Calu3 (cell line): ENCODE measurements around the gene MRO. TPM values are rescaled to one million over a fixed set of nuclear protein-coding genes. Genes with fewer than 3 reads are reported as not detected.

Experiments used
- BruUV-seq: library from RNA; stranded (reverse); fragments of 400-500 nt; replicated peaks from 2 replicates; lab custom pipeline; 2021; lab: Mats Ljungman, UMichigan
- CTCF ChIA-PET: fragments of 300-600 bp; sonication (Branson Sonifier 250); formaldehyde crosslinking; loops from one replicate; lab custom pipeline; 2022; ENCODE audit warnings: antibody characterized with exemption; lab: Charles Lee
- DNase-seq: peaks from one replicate; pipeline ENCODE4 v3.0.0; 2022
- H3K27ac Mint-ChIP-seq: one replicate; pipeline ENCODE4 v1.8.0; 2022; ENCODE audit warnings: mixed read lengths; ENCODE audit not compliant: unreplicated experiment
- H3K27me3 Mint-ChIP-seq: one replicate; pipeline ENCODE4 v1.8.0; 2022; ENCODE audit warnings: mixed read lengths; ENCODE audit not compliant: unreplicated experiment
- H3K36me3 Mint-ChIP-seq: one replicate; pipeline ENCODE4 v1.8.0; 2022; ENCODE audit warnings: mild to moderate bottlenecking, moderate library complexity, mixed read lengths; ENCODE audit not compliant: insufficient read depth, unreplicated experiment
- H3K4me1 Mint-ChIP-seq: one replicate; pipeline ENCODE4 v1.8.0; 2022; ENCODE audit warnings: mild to moderate bottlenecking, low read depth, mixed read lengths; ENCODE audit not compliant: unreplicated experiment
- H3K4me3 Mint-ChIP-seq: one replicate; pipeline ENCODE4 v1.8.0; 2022; ENCODE audit warnings: mild to moderate bottlenecking, low read depth, moderate library complexity, mixed read lengths; ENCODE audit not compliant: unreplicated experiment
- H3K9me3 Mint-ChIP-seq: one replicate; pipeline ENCODE4 v1.8.0; 2022; ENCODE audit warnings: low read depth, mixed read lengths; ENCODE audit not compliant: unreplicated experiment
- CTCF ChIP-seq: fragments of 200-600 bp; IDR thresholded peaks from one replicate; pipeline ENCODE4 v1.8.0; 2022; ENCODE audit warnings: antibody characterized with exemption; ENCODE audit not compliant: unreplicated experiment
- intact Hi-C: fragments of 100-400 bp; cut with micrococcal nuclease; formaldehyde crosslinking; loops from one replicate; pipeline ENCODE4 v1.10.0; 2022; ENCODE audit not compliant: unreplicated experiment
- total RNA-seq: library from RNA; stranded (reverse); gene quantifications from 2 replicates; pipeline ENCODE4 v1.2.3, GENCODE V29; 2022

Gene MRO
- total RNA-seq, 1 experiment from 2014 or later: not detected

- BruUV-seq: no TSS peak
- CTCF ChIA-PET: no interaction called here
These were observed 25.9 kb downstream of the MRO start for GRCh38 chr18:50793641-50794565.

GRCh38 chr18:50792885-50793284 is 26.9 kb downstream of the MRO start:
- CTCF ChIA-PET: no interaction called here
- BruUV-seq: no TSS peak
- Mint-ChIP-seq H3K27me3 (peaks cover 34% of the 10 kb centered on the region), H3K4me1 (peaks cover 28% of the 10 kb centered on the region), H3K36me3 (no peaks in the 10 kb centered on the region), H3K27ac (no peak overlapping the region), H3K9me3 (no peaks in the 10 kb centered on the region), H3K4me3 (no peak overlapping the region)
- TF ChIP-seq CTCF: no peak
- DNase-seq: no peak
- intact Hi-C loops: no loop called here

More at GRCh38 chr18:50793641-50794565, 25.9 kb downstream of the MRO start:
- Mint-ChIP-seq H3K27ac (no peak overlapping the region), H3K36me3 (no peaks in the 10 kb centered on the region), H3K4me3 (no peak overlapping the region), H3K27me3 (peaks cover 39% of the 10 kb centered on the region), H3K4me1 (peaks cover 31% of the 10 kb centered on the region), H3K9me3 (no peaks in the 10 kb centered on the region)
- TF ChIP-seq CTCF: no peak
- intact Hi-C loops: no loop called here
- DNase-seq: no peak

DNA sequence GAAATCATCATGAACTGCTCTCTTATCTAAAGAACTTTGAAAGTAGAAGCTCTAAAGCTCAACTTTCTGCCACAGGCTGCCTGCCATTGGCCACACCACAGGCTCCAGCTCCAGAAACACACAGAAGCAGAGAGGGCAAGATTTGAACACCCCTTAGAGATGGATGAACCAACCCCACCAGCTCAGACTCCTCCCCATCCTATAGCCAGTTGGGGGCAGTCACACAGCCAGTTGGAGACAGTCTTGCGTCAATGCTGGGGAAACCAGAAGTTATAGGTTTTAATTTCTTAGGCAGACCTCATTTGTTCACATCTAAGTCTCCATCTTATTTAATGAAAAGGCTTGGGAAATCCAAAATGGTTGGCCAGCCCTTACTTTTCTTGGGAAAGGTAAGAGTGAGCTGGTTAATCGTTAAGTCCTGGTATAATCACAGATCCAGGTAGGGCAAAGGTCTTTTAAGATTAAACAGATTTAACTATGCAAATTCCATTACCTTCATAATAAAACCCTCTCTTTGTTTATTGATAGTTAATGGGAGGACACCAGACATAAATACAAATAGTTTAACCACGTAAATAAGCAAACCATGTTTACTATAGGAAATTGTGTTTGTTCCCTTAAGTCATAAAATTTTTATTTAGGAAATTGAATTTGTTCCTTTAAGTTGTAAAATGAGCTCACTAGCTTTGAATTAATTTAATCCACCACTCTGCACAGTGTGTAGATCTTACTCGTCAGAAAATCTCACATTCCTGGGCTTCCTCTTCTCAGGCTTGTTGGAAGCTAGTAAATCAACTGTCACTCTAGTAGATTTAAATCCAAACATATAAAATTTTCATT is 28.0 kb downstream of the MRO start:
- no peaks in the 10 kb centered on the region for H3K9me3 Mint-ChIP-seq
- no peak for DNase-seq
- H3K36me3 Mint-ChIP-seq: no peaks in the 10 kb centered on the region
- H3K27ac Mint-ChIP-seq: no peak overlapping the region
- intact Hi-C loops: no loop called here
- BruUV-seq: no TSS peak
- peaks cover 23% of the 10 kb centered on the region for H3K27me3 Mint-ChIP-seq
- no peak overlapping the region for H3K4me3 Mint-ChIP-seq
- CTCF ChIA-PET: no interaction called here
- peaks cover 17% of the 10 kb centered on the region for H3K4me1 Mint-ChIP-seq
- no peak for TF ChIP-seq CTCF

- BruUV-seq: no TSS peak
- CTCF ChIA-PET: no interaction called here
- Mint-ChIP-seq H3K27ac (no peak overlapping the region), H3K9me3 (no peaks in the 10 kb centered on the region), H3K4me1 (peaks cover 9% of the 10 kb centered on the region), H3K27me3 (peaks cover 20% of the 10 kb centered on the region), H3K4me3 (no peak overlapping the region), H3K36me3 (no peaks in the 10 kb centered on the region)
- intact Hi-C loops: no loop called here
- no peak for TF ChIP-seq CTCF
- no peak for DNase-seq
These were observed 28.9 kb downstream of the MRO start for GRCh38 chr18:50790948-50791347.
